HG03045 (cell line): ENCODE measurements around the gene IFT27.

Experiments
- ATAC-seq: cut with Tn5 transposase; IDR thresholded peaks from one replicate; pipeline ENCODE4 v1.9.1; 2021; ENCODE audit warnings: mild to moderate bottlenecking, moderate library complexity; ENCODE audit not compliant: unreplicated experiment

The IFT27 gene

DNA sequence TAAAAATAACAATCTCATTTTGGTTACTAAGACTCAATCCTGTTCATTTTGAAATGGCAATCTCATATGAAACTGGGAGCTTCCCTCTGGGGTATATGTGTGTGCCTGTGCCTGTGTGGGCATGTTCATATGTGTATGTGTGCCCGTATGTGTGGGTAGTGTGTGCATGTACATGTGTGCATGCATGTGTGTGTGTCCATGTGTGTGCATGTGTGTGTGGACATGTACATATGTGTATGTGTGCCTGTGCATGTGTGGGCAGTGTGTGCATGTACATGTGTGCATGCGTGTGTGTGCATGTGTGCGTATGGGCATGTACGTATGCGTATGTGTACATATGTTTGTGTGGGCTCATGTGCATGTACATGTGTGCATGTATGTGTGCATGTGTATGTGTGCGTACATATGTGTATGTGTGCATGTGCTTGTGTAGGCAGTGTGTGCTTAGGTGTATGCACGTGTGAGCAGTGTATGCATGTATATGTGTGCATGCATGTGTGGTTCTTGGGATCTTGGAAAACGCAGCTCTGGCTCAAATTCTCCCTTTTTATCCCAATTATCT is 47.9 kb downstream of the IFT27 start:
- no peak for ATAC-seq

DNA sequence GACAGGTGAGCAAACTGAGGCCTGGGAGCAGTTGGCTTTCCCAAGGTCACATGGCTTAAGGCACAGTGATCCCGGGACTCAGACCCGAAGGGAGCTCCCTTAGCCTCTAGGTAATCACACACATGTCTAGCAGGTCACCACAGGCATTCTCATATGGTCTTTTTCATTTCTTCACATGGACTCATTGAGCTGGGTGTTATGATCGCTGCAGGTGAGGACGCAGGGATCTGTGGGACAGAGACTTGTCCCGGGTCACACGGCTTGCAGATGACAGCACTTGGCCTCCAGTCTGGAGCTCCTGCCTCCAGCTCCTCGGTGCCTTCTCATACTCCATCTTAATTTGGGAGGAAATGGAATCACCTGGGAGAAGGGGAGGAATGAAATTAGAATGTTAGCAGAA is 48.8 kb downstream of the IFT27 start:
- ATAC-seq: no peak

DNA sequence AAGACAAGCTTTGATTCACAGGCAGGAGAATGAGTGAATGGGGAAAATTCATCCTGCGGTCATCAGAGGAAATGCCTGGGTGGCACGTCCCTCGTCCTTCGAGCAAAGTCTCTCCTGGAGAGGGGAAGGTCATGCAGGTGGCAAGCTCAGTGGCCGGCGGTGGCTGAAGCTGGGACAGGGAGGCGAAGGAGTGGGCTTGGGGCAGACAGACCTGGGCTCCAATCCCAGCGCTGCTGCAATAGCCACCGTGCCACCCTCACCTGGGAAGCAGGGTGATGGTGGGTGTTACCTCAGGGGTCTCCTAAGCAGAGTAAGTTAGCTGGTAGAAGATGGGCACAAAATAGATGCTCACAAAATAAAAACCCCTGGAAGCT is 49.9 kb downstream of the IFT27 start:
- ATAC-seq: no peak

DNA sequence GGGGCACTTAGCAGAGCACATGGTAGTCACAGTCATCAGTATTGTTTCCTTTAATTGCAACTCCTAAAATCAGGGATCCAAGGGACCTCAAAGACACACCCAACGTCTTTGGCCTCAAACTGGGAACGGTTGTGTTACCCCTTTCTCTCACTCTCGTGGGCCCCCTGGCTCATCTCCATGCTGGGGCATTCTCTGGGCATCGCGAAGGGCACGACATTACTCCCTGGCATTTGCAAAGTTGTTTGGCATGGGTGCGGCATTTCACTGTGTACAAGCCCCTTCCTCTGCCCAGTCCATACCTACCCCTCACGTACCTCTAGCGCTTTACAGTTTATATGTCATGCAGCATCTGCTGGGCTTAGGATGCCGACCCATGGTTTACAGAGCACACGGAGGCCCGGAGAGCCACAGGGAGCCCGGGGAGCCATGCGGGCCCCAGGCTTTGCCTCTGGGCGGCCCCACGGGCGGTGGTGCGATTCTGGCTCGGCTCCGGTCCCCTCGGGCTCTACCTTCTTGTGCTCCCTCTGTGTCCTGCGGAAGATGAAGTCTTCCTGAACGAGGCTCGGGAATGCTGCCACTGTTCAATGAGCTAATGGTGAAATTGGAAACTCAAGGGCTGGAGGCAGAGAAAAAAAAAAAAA is 50.4 kb downstream of the IFT27 start:
- ATAC-seq: no peak

DNA sequence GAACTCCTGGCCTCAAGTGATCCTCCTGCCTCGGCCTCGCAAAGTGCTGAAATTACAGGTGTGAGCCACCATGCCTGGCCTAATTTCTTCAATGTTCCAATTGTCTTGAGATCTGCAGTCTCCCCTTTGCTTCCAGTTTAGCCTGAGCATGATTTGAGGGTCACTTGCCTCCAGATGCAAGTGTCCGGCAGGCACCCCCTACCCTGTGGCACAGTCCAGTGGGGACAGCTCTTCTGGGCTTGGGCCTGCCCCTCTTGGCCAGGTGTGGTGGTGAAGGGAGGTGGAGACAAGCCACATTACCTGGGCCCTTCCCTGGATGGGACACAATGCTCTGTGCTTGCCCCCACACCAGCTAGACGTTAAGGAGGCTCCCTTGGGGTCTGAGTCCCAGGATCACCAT is 51.1 kb downstream of the IFT27 start:
- ATAC-seq: no peak

DNA sequence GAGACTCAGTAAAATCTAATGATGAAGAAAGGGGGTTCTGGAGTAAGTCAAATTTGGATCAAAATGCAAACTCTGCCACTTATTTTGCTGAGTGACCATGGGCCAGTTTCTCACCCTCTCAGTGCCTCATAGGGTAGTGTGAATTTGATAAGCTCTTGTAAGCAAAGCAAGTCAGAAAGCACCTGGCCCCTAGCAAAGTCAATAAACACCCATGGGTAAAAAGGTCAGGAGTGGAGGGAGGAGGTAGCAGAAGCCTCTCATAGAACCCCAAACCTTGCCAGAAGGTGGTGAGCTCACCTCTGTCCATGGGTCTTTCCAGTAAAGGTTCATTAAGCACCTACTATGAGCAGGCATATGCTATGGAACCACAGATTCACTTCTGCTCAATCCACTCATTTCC is 53.9 kb downstream of the IFT27 start:
- no peak for ATAC-seq

DNA sequence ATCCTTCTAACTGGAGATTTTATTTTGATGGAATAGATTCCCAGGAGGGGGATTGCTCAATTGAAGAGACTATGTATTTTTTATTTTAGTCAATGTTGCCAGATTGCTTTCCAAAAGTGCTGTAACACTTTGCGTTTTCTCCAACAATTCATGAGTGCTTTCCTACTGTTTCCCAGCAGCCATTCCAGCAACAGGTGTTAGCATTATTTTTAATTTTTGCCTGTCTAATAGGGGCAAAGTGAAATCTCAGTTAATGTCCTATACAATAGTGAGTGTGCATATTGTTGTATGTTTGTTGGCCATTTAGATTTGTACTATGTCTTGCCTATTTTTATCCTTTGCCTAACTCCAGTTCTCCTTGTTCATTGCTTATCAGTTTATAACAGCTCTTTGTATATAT is 60.3 kb downstream of the IFT27 start:
- ATAC-seq: no peak

DNA sequence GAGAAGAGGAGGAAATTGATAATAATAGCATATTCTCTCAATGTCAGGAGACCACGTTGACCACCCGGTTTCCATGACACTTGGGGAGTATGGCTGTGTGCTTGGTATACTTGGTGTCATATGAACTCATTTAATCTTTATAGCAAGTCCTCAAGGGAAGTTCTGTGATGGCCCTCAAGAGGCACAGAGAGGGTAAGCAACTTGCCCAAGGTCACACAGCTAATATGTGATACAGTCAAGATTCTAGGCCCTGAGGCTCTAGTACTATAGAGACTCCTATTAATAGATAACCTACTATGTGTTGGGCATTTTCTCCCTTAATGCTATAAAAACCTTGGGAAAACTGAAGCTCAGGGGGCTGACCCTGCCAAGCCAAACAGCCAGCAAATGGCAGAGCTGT is 61.8 kb downstream of the IFT27 start:
- no peak for ATAC-seq

DNA sequence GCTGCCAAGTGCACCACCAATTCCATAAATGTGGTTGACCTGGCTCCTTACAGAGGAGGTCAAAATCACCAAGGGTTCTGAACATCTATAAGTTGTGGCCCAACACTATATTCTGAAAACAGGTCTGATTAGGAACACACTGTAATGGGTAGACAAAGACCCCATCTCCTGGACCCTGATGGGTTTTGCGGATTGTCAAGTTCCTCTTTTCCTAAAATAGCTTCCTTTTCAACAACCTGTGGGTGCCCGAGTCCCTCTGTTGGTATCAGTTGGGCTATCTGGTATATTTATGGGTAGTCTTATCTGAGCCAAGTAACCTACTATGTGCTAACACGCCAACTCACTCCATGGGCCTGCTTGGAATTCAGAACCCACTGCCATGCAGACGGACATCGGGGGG is 62.5 kb downstream of the IFT27 start:
- ATAC-seq: no peak
